Measurements from ENCODE around the gene SNX27. TPM values are rescaled to one million over a fixed set of nuclear protein-coding genes. Genes with fewer than 3 reads are reported as not detected.

SNX27 gene
- total RNA-seq, 3 donors from 2014 or later: 25.5 to 59.0 (median 34.8) TPM

DNA sequence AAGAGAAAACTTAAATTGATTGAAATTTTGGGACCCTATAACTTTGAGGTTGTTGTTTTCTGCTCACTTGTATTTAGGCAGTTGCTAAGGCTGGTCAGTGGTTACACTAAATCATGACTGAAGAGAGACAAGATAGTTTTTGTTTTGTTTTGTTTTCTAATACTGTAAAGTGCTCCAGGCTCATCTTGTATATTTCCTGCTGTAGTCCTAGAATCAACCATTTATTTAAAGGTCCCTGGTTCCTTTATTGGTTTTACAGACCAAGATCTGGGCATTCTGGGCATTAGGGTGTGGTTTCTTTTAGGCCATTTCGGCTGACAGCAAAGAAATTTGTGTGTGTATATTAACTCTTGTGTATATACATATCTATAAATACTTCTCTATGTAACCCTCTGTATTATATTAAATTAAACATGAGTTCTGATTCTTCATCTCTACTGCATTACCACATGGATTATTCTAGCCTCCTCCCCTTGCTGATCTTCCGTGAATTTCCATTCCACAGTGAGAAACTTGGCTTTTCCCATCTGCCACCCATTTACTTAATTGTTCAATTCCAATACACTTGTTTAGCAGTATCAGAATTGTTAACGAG, 15.0 kb downstream of the SNX27 start:
- no peaks in the 10 kb centered on the region for H3K4me1 ChIP-seq (ENCODE audit: low read depth)
- no peaks in the 10 kb centered on the region for H3K36me3 ChIP-seq (ENCODE audit: low read depth)
- intact Hi-C loops (cut with DNase I, micrococcal nuclease): no loop called here
- ATAC-seq: no peak
- no peak for TF ChIP-seq CTCF (IDR thresholded peaks at IDR 0.05)
- H3K9me3 ChIP-seq: no peaks in the 10 kb centered on the region
- DNase-seq: no peak
- H3K4me3 ChIP-seq: no peak overlapping the region

- no peak overlapping the region for H3K4me3 ChIP-seq
- ATAC-seq: no peak
- no peak for DNase-seq
- no peaks in the 10 kb centered on the region for H3K9me3 ChIP-seq
- intact Hi-C loops (cut with DNase I, micrococcal nuclease): no loop called here
- H3K36me3 ChIP-seq (ENCODE audit: low read depth): no peaks in the 10 kb centered on the region
- TF ChIP-seq CTCF (IDR thresholded peaks at IDR 0.05): no peak
- no peaks in the 10 kb centered on the region for H3K4me1 ChIP-seq (ENCODE audit: low read depth)
These were observed 17.4 kb downstream of the SNX27 start for GRCh38 chr1:151629278-151629677.

GRCh38 chr1:151635479-151636072, 23.7 kb downstream of the SNX27 start:
- TF ChIP-seq CTCF (IDR thresholded peaks at IDR 0.05): no peak
- DNase-seq: no peak
- no peak for ATAC-seq
- peaks cover 7% of the 10 kb centered on the region for H3K4me1 ChIP-seq (ENCODE audit: low read depth)
- H3K9me3 ChIP-seq: no peaks in the 10 kb centered on the region
- no peaks in the 10 kb centered on the region for H3K36me3 ChIP-seq (ENCODE audit: low read depth)
- no peak overlapping the region for H3K4me3 ChIP-seq
- intact Hi-C loops (cut with DNase I, micrococcal nuclease): no loop called here

GRCh38 chr1:151638074-151638775, 26.4 kb downstream of the SNX27 start:
- ATAC-seq (peak; percentile 46), DNase-seq (no peak)
- Histone ChIP-seq H3K9me3 (no peaks in the 10 kb centered on the region), H3K4me3 (no peak overlapping the region), H3K36me3 (ENCODE audit: low read depth) (no peaks in the 10 kb centered on the region), H3K4me1 (ENCODE audit: low read depth) (peaks cover 7% of the 10 kb centered on the region)
- TF ChIP-seq CTCF (IDR thresholded peaks at IDR 0.05): no peak
- intact Hi-C loops (cut with DNase I, micrococcal nuclease): no loop called here

GRCh38 chr1:151638812-151639211, 27.0 kb downstream of the SNX27 start:
- Histone ChIP-seq H3K4me1 (ENCODE audit: low read depth) (peaks cover 7% of the 10 kb centered on the region), H3K9me3 (no peaks in the 10 kb centered on the region), H3K36me3 (ENCODE audit: low read depth) (no peaks in the 10 kb centered on the region), H3K4me3 (no peak overlapping the region)
- intact Hi-C loops (cut with DNase I, micrococcal nuclease): no loop called here
- no peak for TF ChIP-seq CTCF (IDR thresholded peaks at IDR 0.05)
- ATAC-seq (peak; percentile 15), DNase-seq (no peak)
